ENCODE data around the gene ARL15. TPM values are rescaled to one million over a fixed set of nuclear protein-coding genes. Genes with fewer than 3 reads are reported as not detected.

Gene ARL15
- total and polyA plus RNA-seq, 9 of the 15 experiments (the other 6 are each of a cell fraction or from before 2014, with no cell fraction given) = 18.5 to 80.4 (median 57.0) TPM

- TF ChIP-seq NFIX (CRISPR knock-in tag; IDR thresholded peaks at IDR 0.05; ENCODE audit: low read depth) (no peak), ZNF436 (CRISPR knock-in tag; IDR thresholded peaks at IDR 0.05) (no peak), ADNP (tag; IDR thresholded peaks at IDR 0.05) (no peak), NR2F6 (CRISPR knock-in tag; IDR thresholded peaks at IDR 0.05) (no peak), HES1 (IDR thresholded peaks at IDR 0.05; ENCODE audit: low read depth) (no peak), CREBBP (IDR thresholded peaks at IDR 0.05; ENCODE audit: low read depth, low read length) (no peak), GTF2E2 (tag; IDR thresholded peaks at IDR 0.05) (no peak), ZNF57 (CRISPR knock-in tag; IDR thresholded peaks at IDR 0.05) (no peak), YBX1 (IDR thresholded peaks at IDR 0.05) (no peak), HINFP (tag; conservative IDR thresholded peaks at IDR 0.05; ENCODE audit: low read depth) (no peak), GABPB2 (CRISPR knock-in tag; conservative IDR thresholded peaks at IDR 0.05) (no peak), RFX1 (IDR thresholded peaks at IDR 0.05) (no peak), SRSF3 (IDR thresholded peaks at IDR 0.05; ENCODE audit: insufficient read depth, low read length) (no peak)
Observed at GRCh38 chr5:54357408-54358058, 47.2 kb upstream of the ARL15 start (continued).

Data from K562 (cell line).